Loucy (cell line): ENCODE data around the gene OLA1.

ENCODE experiments used
- H2AFZ ChIP-seq: fragments of 200-600 bp; sonication (generic); 2 replicates; pipeline ENCODE4 v1.6.0; 2016; ENCODE audit warnings: antibody characterized with exemption, mild to moderate bottlenecking, low read length, moderate library complexity
- H3F3A ChIP-seq: fragments of 200-600 bp; 2 replicates; pipeline ENCODE4 v1.6.0; 2016; ENCODE audit warnings: antibody characterized with exemption, low read depth, mild to moderate bottlenecking
- H3K27me3 ChIP-seq: fragments of 200-600 bp; sonication (generic); 2 replicates; pipeline ENCODE4 v1.6.1; 2014; ENCODE audit warnings: low read length, mild to moderate bottlenecking; ENCODE audit not compliant: insufficient read depth, poor library complexity, severe bottlenecking
- H3K36me3 ChIP-seq: fragments of 200-600 bp; sonication (generic); 2 replicates; pipeline ENCODE4 v1.6.1; 2016; ENCODE audit warnings: low read length; ENCODE audit not compliant: insufficient read depth
- H3K4me1 ChIP-seq: fragments of 200-600 bp; sonication (generic); 2 replicates; pipeline ENCODE4 v1.5.1; 2014; ENCODE audit warnings: low read length, mild to moderate bottlenecking; ENCODE audit not compliant: insufficient read depth, poor library complexity, severe bottlenecking
- H3K4me2 ChIP-seq: fragments of 200-600 bp; sonication (generic); 2 replicates; pipeline ENCODE4 v1.6.0; 2014; ENCODE audit warnings: antibody characterized with exemption, low read length, low read depth, mild to moderate bottlenecking; ENCODE audit not compliant: poor library complexity, severe bottlenecking
- H3K4me3 ChIP-seq: fragments of 200-600 bp; sonication (generic); 2 replicates; pipeline ENCODE4 v1.5.1; 2014; ENCODE audit warnings: low read length, mild to moderate bottlenecking, mixed read lengths; ENCODE audit not compliant: poor library complexity, severe bottlenecking
- H3K79me2 ChIP-seq: fragments of 200-600 bp; sonication (generic); 2 replicates; pipeline ENCODE4 v1.6.1; 2014; ENCODE audit warnings: low read length; ENCODE audit not compliant: insufficient read depth
- H3K9ac ChIP-seq: fragments of 200-600 bp; sonication (generic); 2 replicates; pipeline ENCODE4 v1.6.0; 2014; ENCODE audit warnings: mild to moderate bottlenecking, low read depth, low read length, moderate library complexity; ENCODE audit not compliant: poor library complexity, severe bottlenecking
- H3K9me2 ChIP-seq: fragments of 200-600 bp; sonication (generic); replicated peaks from 2 replicates; pipeline ENCODE4 v1.6.1; 2016; ENCODE audit warnings: low read depth, low read length, mixed read lengths
- H3K9me3 ChIP-seq: fragments of 200-600 bp; sonication (generic); 2 replicates; pipeline ENCODE4 v1.6.1; 2014; ENCODE audit warnings: mild to moderate bottlenecking, antibody characterized with exemption, low read length, low read depth; ENCODE audit not compliant: insufficient read depth
- H4K20me1 ChIP-seq: fragments of 200-600 bp; sonication (generic); 2 replicates; pipeline ENCODE4 v1.6.0; 2014; ENCODE audit warnings: antibody characterized with exemption, low read length, mild to moderate bottlenecking; ENCODE audit not compliant: insufficient read depth, poor library complexity, severe bottlenecking
- CTCF ChIP-seq: fragments of 200-600 bp; sonication (generic); conservative IDR thresholded peaks from 2 replicates; pipeline ENCODE4 v1.5.1; 2014; ENCODE audit warnings: mild to moderate bottlenecking, antibody characterized with exemption, low read length
- EZH2phosphoT487 ChIP-seq: fragments of 200-600 bp; IDR thresholded peaks from 2 replicates; pipeline ENCODE4 v1.6.1; 2018; ENCODE audit warnings: antibody characterized with exemption, mild to moderate bottlenecking, moderate library complexity, borderline replicate concordance

The OLA1 gene

GRCh38 chr2:174035981-174036742 lies 212.2 kb downstream of the OLA1 start:
- no peak overlapping the region for H3K4me2 ChIP-seq
- no peaks in the 10 kb centered on the region for H3K36me3 ChIP-seq
- H3K9me2 ChIP-seq = no peaks in the 10 kb centered on the region
- no peaks in the 10 kb centered on the region for H3K79me2 ChIP-seq
- H4K20me1 ChIP-seq = no peaks in the 10 kb centered on the region
- no peak overlapping the region for H3K4me3 ChIP-seq
- H3K4me1 ChIP-seq = peaks cover 11% of the 10 kb centered on the region
- H3F3A ChIP-seq = 0 out of 2 replicates have a peak, but pooled peaks cover 4% of the 10 kb centered on the region
- no peaks in the 10 kb centered on the region for H3K27me3 ChIP-seq
- TF ChIP-seq EZH2phosphoT487 = no peak
- peak; percentile 41; the same call in 1 of the 2 replicates for TF ChIP-seq CTCF
- H3K9ac ChIP-seq = no peak overlapping the region
- H2AFZ ChIP-seq = no peak overlapping the region
- no peaks in the 10 kb centered on the region for H3K9me3 ChIP-seq

GRCh38 chr2:174035117-174035635 lies 213.2 kb downstream of the OLA1 start:
- Histone ChIP-seq H3K4me2 (no peak overlapping the region), H3K9me2 (no peaks in the 10 kb centered on the region), H3K4me3 (no peak overlapping the region), H3K79me2 (no peaks in the 10 kb centered on the region), H2AFZ (no peak overlapping the region), H4K20me1 (no peaks in the 10 kb centered on the region), H3F3A (0 out of 2 replicates have a peak, but pooled peaks cover 4% of the 10 kb centered on the region), H3K4me1 (peaks cover 7% of the 10 kb centered on the region), H3K27me3 (no peaks in the 10 kb centered on the region), H3K9me3 (no peaks in the 10 kb centered on the region), H3K36me3 (no peaks in the 10 kb centered on the region), H3K9ac (no peak overlapping the region)
- TF ChIP-seq EZH2phosphoT487 = no peak
- no peak for TF ChIP-seq CTCF

GRCh38 chr2:174033163-174033550 lies 215.2 kb downstream of the OLA1 start:
- Histone ChIP-seq H3K9me2 (no peaks in the 10 kb centered on the region), H2AFZ (no peak overlapping the region), H3K9ac (no peak overlapping the region), H3K4me3 (no peak overlapping the region), H3F3A (no peaks in the 10 kb centered on the region), H3K36me3 (no peaks in the 10 kb centered on the region), H3K4me2 (no peak overlapping the region), H3K27me3 (no peaks in the 10 kb centered on the region), H3K4me1 (no peaks in the 10 kb centered on the region), H4K20me1 (no peaks in the 10 kb centered on the region), H3K79me2 (no peaks in the 10 kb centered on the region), H3K9me3 (no peaks in the 10 kb centered on the region)
- TF ChIP-seq CTCF (no peak), EZH2phosphoT487 (no peak)
